NCI-H2171 treated with DMSO at 0.1 percent for 48 hours (cell line): ENCODE data around the gene SEC22C.
A peak's percentile ranks its signal among the peaks of the same experiment; 100 is the strongest.
"Not testable (repeated sequence)": the region's sequence is repeated elsewhere in the genome, so short reads cannot be mapped to it uniquely, and the experiment has no call there.

Source experiments
- DNase-seq: peaks from one replicate; lab custom pipeline; 2025; lab: John Stamatoyannopoulos, UW

SEC22C gene

GRCh38 chr3:42579346-42579745 is 2.4 kb downstream of the SEC22C start:
- DNase-seq, result not testable (repeated sequence)

DNA sequence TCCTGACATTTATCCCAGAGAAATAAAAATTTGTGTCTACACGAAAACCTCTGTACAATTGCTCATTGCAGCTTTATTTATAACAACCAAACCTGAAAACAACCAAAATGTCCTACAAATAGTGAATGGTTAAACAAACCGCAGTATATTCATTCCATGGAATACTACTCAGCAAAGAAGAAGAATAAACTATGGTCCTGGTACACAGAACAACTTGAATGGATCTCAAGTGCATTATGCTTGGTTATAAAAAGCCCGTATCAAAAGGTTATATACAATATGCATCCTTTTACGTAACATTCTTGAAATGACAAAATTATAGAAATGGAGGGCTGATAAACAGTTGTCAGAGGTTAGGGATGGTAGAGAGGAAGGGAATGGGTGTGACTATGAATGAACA is 3.7 kb downstream of the SEC22C start:
- DNase-seq, result no peak

DNA sequence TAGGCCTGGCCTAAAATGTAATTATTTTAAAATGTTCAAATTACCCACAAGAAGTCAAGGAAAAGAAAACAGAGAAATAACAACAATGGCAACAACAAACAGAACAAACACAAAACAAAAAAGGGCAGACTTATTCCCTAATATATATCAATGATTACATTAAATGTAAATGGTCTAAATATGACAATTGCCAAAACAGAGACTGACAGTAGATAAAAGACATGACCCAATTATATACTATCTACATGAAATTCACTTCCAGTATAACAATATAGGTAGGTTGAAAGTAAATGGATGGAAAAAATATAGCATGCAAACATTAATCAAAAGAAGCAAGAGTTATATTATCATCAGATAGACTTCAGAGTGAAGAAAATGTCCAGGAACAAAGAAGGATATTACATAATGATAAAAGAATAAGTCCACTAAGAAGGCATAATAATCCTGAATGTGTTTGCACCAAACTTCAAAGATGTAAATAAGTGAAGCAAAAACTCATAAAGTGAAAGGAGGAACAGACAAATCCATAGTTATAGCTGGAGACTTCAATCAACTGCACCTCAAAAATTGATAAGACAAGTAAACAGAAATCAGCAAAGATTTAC is 6.5 kb downstream of the SEC22C start:
- no peak for DNase-seq

GRCh38 chr3:42572278-42572677 is 9.5 kb downstream of the SEC22C start:
- no peak for DNase-seq

- DNase-seq, result no peak
These were observed 12.1 kb downstream of the SEC22C start for GRCh38 chr3:42569593-42570142.

- DNase-seq, result no peak
These were observed 19.5 kb downstream of the SEC22C start for GRCh38 chr3:42562047-42562907.

GRCh38 chr3:42557854-42558253 is 23.9 kb downstream of the SEC22C start:
- DNase-seq, result peak; percentile 5

DNA sequence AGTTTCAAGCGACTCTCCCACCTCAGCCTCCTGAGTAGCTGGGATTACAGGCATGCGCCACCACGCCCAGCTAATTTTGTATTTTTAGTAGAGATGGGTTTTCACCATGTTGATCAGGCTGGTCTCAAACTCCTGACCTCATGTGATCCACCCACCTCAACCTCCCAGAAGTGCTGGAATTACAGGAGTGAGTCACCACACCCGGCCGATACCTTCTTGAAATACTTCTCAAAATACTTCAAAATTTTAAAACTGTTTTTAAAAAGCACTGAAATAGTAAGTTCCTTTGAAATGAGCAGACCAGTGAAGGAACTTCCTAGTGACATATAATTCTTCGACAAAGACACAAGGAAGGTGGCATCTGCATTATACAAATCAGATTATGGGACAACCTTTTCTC is 24.9 kb downstream of the SEC22C start:
- not testable (repeated sequence) for DNase-seq

DNA sequence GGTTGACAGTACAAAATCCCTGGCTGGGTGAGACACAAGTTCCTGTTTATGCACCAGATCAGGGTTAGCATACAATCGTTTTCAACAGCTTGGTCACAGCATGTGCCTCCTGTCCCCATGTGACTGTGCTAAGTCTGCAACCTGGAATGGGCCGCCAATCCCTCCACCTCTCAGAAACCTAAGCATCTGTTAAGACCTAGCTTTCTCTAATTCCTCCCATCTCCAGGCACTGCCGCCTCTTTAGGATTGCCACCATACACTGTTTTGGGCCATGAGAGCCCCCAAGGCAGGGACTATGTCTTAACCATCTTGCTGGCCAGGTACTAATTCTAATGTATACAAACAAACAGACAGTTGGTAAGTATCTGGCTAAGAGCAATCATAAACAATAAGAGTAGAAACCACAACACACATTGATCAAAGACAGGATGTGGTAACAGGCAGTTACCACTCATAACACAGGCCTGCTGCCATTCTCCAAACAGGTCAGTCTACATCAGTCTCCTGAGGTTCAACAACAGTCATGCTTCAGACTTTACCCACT is 25.6 kb downstream of the SEC22C start:
- DNase-seq, result no peak

GRCh38 chr3:42552830-42553229 is 28.9 kb downstream of the SEC22C start:
- DNase-seq, result no peak

DNA sequence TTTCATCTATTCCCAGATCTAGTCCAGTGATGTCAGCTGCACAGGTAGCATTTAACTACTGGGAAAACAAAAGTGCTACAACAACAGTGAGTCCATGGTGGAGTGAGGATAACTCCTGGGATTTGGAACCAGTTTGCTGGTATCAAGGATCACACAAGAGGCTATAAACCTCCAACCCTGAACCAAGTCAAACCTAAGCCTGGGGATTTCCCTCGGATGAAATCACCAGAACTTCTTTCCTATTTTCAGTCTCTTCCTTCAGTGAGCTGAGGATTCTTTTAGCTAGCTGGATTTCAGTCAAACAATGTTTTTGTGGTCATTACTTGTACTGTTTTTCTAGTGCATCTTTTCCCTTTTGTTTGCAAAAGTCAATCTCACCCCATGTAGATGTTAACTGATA is 31.5 kb downstream of the SEC22C start:
- no peak for DNase-seq

- DNase-seq, result no peak
These were observed 32.6 kb downstream of the SEC22C start for GRCh38 chr3:42549131-42549530.

GRCh38 chr3:42547401-42547945 is 34.3 kb downstream of the SEC22C start:
- peak; percentile 21 for DNase-seq

DNA sequence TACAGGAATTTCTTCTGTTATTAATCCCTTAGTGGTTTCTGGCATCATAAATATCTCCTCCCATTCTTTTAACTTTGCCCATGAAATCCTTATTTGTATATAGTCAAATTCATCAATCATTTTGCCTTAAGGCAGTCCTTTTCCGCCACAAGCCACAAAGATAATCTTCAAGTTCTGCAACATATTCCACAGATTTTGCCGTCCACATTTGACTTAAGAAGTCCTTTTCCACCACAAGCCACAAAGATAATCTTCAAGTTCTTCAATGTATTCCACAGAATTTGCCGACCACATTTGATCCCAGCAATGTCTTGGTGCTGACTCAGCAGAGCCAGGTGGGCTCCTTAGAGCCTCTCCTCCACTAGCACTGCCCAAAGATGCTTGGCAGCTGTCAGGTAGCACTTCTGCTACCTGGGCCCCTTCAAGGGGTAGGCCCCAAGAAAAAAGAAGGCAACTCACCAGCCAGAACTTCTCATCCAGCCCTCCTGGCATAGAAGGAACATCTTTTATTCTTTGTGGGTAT is 35.0 kb downstream of the SEC22C start:
- no peak for DNase-seq

DNA sequence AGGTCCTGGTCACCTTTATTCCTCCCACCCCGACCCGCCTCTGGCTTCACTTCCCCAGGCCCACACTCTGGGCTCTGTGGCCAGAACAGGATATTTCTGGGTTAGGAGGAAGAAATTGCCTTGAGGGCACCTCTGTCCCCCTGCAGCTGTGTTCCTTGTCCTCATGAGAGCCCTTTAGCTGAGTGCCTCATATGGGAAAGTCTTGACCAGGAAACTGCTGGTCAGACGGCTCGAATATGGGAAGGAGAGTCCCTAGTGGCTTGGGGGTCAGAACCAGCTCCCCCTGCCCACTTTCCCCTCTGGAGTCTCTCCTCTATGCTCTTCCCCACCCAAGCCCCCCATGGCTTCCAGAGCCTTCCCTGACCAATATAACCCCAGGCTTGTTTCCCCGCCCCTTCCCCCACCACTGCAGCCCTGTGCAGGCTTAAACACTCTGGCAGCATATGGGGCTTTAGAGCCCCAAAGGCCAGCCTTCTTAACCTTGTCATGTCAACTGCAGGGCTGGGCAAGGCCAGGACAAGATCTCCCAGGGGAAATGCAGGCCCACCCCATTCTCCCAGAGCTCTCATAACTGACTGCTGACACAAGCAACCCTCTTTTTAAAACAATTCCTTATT is 36.4 kb downstream of the SEC22C start:
- no peak for DNase-seq

GRCh38 chr3:42544492-42545283 is 37.1 kb downstream of the SEC22C start:
- no peak for DNase-seq

GRCh38 chr3:42541079-42541478 is 40.7 kb downstream of the SEC22C start:
- no peak for DNase-seq

- DNase-seq, result no peak
These were observed 41.7 kb downstream of the SEC22C start for GRCh38 chr3:42539871-42540714.

DNA sequence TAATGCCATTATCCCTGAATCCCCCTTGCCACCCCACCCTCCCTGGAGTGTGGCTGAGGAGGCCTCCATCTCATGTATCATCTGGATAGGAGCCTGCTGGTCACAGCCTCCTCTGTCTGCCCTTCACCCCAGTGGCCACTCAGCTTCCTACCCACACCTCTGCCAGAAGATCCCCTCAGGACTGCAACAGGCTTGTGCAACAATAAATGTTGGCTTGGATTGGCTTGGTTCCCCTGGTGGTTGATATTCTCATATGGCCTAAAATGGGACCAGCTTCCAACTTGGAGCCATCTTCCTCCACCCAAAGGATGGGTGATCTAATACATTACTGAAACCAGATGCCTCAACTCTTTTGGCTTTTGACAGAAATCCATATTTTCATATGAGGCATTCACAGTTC is 44.4 kb downstream of the SEC22C start:
- no peak for DNase-seq
